ENCODE results near the gene CRYBA2. TPM values are rescaled to one million over a fixed set of nuclear protein-coding genes. Genes with fewer than 3 reads are reported as not detected.

Gene CRYBA2
- total RNA-seq, 1 donor from 2014 or later: not detected

DNA sequence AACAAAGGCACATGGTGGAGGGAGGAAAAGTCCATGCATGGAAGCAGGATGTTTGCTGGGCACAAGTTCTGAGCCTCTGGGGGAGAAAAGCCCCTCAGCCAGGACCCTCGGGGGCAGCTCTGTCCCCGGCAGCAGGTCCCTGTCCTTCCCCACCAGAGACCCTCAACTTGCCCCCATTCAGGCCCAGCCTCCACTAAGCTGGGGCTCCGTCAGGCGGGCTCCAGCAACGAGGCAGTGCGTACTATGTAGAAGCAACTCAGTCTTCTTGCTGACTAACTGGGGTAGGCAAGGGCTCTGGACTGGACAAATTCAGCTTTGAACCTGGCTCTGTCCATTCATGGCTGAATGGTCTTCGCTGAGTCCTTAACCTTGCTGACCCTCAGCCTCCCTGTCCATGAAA, 25.1 kb upstream of the CRYBA2 start:
- Histone ChIP-seq H3K4me3 (no peak overlapping the region), H3K4me1 (no peaks in the 10 kb centered on the region), H3K9me3 (no peaks in the 10 kb centered on the region), H3K27ac (no peak overlapping the region), H3K36me3 (no peaks in the 10 kb centered on the region), H3K27me3 (peaks cover 7% of the 10 kb centered on the region)
- TF ChIP-seq, protein P1, sequence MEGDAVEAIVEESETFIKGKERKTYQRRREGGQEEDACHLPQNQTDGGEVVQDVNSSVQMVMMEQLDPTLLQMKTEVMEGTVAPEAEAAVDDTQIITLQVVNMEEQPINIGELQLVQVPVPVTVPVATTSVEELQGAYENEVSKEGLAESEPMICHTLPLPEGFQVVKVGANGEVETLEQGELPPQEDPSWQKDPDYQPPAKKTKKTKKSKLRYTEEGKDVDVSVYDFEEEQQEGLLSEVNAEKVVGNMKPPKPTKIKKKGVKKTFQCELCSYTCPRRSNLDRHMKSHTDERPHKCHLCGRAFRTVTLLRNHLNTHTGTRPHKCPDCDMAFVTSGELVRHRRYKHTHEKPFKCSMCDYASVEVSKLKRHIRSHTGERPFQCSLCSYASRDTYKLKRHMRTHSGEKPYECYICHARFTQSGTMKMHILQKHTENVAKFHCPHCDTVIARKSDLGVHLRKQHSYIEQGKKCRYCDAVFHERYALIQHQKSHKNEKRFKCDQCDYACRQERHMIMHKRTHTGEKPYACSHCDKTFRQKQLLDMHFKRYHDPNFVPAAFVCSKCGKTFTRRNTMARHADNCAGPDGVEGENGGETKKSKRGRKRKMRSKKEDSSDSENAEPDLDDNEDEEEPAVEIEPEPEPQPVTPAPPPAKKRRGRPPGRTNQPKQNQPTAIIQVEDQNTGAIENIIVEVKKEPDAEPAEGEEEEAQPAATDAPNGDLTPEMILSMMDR (IDR thresholded peaks at IDR 0.05): no peak
- DNase-seq (no peak), ATAC-seq (no peak)
- intact Hi-C loops (cut with DNase I): no loop called here

DNA sequence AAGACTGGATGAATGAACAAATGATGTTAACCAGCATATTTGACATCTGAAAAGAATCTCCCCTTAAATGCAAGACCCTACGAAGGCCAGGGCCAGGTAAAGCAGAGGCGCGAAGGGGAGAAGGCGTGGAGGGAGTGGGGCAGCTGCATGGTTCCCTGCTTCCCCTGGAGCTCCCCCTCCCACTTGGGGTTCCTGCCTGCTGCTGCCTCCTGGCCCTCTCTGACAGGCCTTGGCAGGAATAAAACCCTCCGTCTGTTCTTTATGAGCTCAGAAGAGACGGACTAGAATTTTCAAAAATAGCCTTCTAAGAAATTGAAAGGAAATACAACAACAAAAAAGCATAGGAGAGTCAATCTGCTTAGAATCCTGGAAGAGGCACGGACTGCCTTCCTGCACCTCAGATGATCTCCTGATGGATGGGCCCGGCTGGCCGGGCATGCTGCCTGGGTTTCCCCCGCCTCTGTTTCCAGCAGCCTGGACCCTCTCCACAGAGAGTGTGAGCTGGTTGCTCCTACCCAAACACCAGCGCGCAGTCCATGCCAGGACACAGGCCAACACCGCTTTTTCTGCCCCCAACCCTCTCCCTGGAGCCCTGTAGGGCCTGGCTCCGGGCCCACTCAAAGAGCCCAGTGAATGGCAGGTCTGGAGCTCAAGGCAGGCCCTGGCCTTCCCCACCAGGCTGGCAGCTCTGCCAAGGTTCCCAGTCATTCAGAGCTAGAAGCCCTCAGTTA, 24.1 kb upstream of the CRYBA2 start:
- H3K4me1 ChIP-seq: no peaks in the 10 kb centered on the region
- DNase-seq (no peak), ATAC-seq (no peak)
- H3K36me3 ChIP-seq: no peaks in the 10 kb centered on the region
- no peaks in the 10 kb centered on the region for H3K9me3 ChIP-seq
- TF ChIP-seq, protein P1 (IDR thresholded peaks at IDR 0.05): no peak
- no peaks in the 10 kb centered on the region for H3K27me3 ChIP-seq
- no peak overlapping the region for H3K27ac ChIP-seq
- H3K4me3 ChIP-seq: no peak overlapping the region
- intact Hi-C loops (cut with DNase I): no loop called here

DNA sequence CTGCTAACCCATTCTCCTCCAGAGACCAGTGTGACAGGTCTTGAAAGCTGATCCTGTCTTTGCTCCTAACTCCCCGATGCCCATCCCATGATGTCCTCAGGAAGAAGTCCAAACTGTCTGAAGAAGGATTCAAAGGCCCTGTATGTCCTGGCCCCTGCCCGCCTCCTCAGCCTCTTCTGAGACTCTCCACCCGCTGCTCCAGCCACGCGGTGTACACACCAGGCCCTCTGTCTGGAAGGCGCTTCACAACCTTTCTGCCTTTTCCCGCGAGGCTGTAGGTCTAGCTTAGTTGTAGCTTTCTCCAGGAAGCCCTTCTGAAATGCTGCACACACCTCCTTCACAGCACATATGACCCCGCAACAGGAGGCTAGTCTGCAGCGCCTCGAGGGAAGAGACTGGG, 23.5 kb upstream of the CRYBA2 start:
- intact Hi-C loops (cut with DNase I): no loop called here
- Histone ChIP-seq H3K27me3 (no peaks in the 10 kb centered on the region), H3K36me3 (no peaks in the 10 kb centered on the region), H3K9me3 (no peaks in the 10 kb centered on the region), H3K4me1 (no peaks in the 10 kb centered on the region), H3K4me3 (no peak overlapping the region), H3K27ac (no peak overlapping the region)
- ATAC-seq (no peak), DNase-seq (no peak)
- TF ChIP-seq, protein P1 (IDR thresholded peaks at IDR 0.05): no peak

DNA sequence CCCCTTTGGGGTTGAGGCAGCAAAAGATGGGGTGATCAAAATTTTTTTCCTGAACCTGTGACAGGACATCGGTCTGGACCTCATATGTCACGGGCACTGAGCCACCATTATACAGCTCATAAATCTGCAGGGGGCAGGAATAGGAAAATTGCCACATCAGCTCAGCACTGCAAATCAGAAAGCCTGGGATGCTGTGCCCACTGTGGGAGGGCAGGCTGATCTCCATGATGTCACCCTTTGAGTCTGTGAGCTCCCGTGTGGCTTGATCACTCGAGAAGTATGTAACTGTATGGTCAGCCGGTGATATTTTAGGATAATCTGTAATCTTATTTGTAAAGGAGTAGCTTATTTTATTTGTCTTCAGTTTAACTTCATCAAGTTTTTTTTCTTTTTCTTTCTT, 17.7 kb upstream of the CRYBA2 start:
- H3K36me3 ChIP-seq: no peaks in the 10 kb centered on the region
- no peak overlapping the region for H3K27ac ChIP-seq
- H3K27me3 ChIP-seq: peaks cover 7% of the 10 kb centered on the region
- no peak overlapping the region for H3K4me3 ChIP-seq
- TF ChIP-seq, protein P1 (IDR thresholded peaks at IDR 0.05): no peak
- ATAC-seq (no peak), DNase-seq (no peak)
- no peaks in the 10 kb centered on the region for H3K9me3 ChIP-seq
- intact Hi-C loops (cut with DNase I): no loop called here
- H3K4me1 ChIP-seq: no peaks in the 10 kb centered on the region

DNA sequence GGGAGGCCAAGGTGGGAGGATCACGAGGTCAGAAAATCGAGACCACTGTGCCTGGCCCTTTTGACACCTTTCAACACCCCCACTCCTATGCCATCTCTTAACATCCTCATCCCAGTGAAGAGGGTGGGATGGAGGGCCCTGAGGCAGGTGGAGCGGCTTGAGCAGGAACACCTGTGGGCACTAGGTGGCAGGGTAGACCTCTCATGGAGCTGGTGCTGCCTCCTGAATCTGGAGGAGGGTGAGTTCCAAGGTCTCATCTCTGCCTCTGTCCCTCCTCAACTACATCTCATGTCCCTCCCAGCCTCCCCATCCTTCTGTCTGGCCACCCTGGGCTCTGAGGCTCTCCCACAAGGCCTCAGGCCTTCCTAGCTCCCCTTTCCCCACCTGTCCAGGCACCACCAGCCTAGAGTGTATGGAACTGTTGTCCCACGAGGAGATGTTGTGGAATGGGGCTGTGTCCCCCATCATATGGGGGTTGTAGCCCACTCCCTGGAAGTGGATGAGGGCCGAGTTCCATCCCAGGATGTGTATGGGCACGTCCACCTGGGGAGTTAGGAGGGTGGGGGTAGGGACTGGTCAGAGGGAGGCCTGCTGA, 17.0 kb upstream of the CRYBA2 start:
- Histone ChIP-seq H3K4me3 (no peak overlapping the region), H3K27me3 (peaks cover 13% of the 10 kb centered on the region), H3K36me3 (no peaks in the 10 kb centered on the region), H3K27ac (no peak overlapping the region), H3K4me1 (no peaks in the 10 kb centered on the region), H3K9me3 (no peaks in the 10 kb centered on the region)
- ATAC-seq (peak; percentile 60), DNase-seq (no peak)
- intact Hi-C loops (cut with DNase I): no loop called here
- TF ChIP-seq, protein P1 (IDR thresholded peaks at IDR 0.05): peak; percentile 19
